Adrenal gland (tissue), 12 donors: ENCODE data around the gene GRID1. TPM values are rescaled to one million over a fixed set of nuclear protein-coding genes. Genes with fewer than 3 reads are reported as not detected.
A peak's percentile ranks its signal among the peaks of the same experiment; 100 is the strongest.

Source experiments
- DNase-seq, 7 donors: peaks; one replicate each; pipeline ENCODE4 v3.0.0-alpha.2; 2019 to 2020
- H3K27ac ChIP-seq, 5 donors: fragments of 200-600 bp; sonication (generic) in 4 of 5; 1 replicate in 3 of 5; 2 replicates in 2 of 5; pipeline versions ENCODE4 v1.5.1 to v1.8.0; 2016 to 2020; ENCODE audit warnings: mild to moderate bottlenecking in 1 of 5
- H3K27me3 ChIP-seq: fragments of 200-600 bp; 2 replicates; pipeline ENCODE4 v1.8.0; 2021
- H3K36me3 ChIP-seq, 2 donors: fragments of 200-600 bp; replicated peaks in 1 of 2; 1 replicate in 1 of 2; 2 replicates in 1 of 2; pipeline versions ENCODE4 v1.5.1 to v1.8.0; 2018 to 2022
- H3K4me1 ChIP-seq, 2 donors: fragments of 200-600 bp; replicated peaks in 1 of 2; 1 replicate in 1 of 2; 2 replicates in 1 of 2; pipeline versions ENCODE4 v1.5.1 to v1.8.0; 2018 to 2021
- H3K4me3 ChIP-seq, 4 donors: fragments of 200-600 bp; sonication (generic) in 3 of 4; one replicate each; pipeline ENCODE4 v1.5.1; 2016 to 2018
- H3K9me3 ChIP-seq, 3 donors: fragments of 200-600 bp; sonication (generic) in 1 of 3; replicated peaks in 1 of 3; 1 replicate in 2 of 3; 2 replicates in 1 of 3; pipeline versions ENCODE4 v1.5.1 to v1.8.0; 2016 to 2021
- CTCF ChIP-seq, 6 experiments: fragments of 450-650 bp in 4 of 6; fragments of 200-600 bp in 2 of 6; sonication (generic) in 1 of 6; IDR thresholded peaks; 1 replicate in 5 of 6; 2 replicates in 1 of 6; pipeline versions ENCODE4 v1.5.1 to v1.8.0; 2016 to 2021; ENCODE audit warnings: antibody characterized with exemption in 6 of 6, mild to moderate bottlenecking in 2 of 6, moderate library complexity in 1 of 6
- POLR2A ChIP-seq, 2 donors: fragments of 450-650 bp; IDR thresholded peaks; one replicate each; pipeline ENCODE4 v1.6.1; 2017; ENCODE audit warnings: antibody characterized with exemption in 2 of 2, mild to moderate bottlenecking in 2 of 2, moderate library complexity in 1 of 2
- WGBS, 4 donors: extraction: QIAGEN DNeasy Blood & Tissue Kit in 2 of 4; methylation state at CpG; one replicate each; pipeline versions ENCODE4 v1.1.5 to v1.1.7; 2013 to 2017; 5-methylcytosine and 5-hydroxymethylcytosine counted together
- intact Hi-C, 2 donors: fragments of 100-400 bp; cut with DNase I; formaldehyde crosslinking; loops; one replicate each; pipeline versions ENCODE4 v1.14.1 to v1.15.0; 2022 to 2023
- polyA plus RNA-seq, 3 donors: library from polyadenylated mRNA; stranded (reverse); fragments of 200-250 nt in 2 of 3; fragments of 350-450 nt in 1 of 3; fragmentation: Illumina TruSeq in 1 of 3; extraction: RNeasy Lipid Tissue Mini Kit (QIAGEN cat#74804) in 1 of 3; gene quantifications; one replicate each; pipeline ENCODE4 v1.2.3, GENCODE V29; 2013 to 2014
- total RNA-seq, 9 donors: library from RNA; depleted of rRNA in 4 of 9; stranded (reverse); fragments of >200 nt in 4 of 9; fragments of 120-200 nt in 1 of 9; fragmentation: NEBNext Ultra II Directional in 1 of 9; extraction: Animal tissue kit (Norgen Biotek cat#: 25700) in 1 of 9; gene quantifications; one replicate each; pipeline versions ENCODE4 v1.1.0 to v1.2.4, GENCODE V29; 2013 to 2023
- donor health status: healthy with polysubstance abuse.
- donor health status: Bipolar disorder and iron deficiency.
- donor health status: DM: yes; HTN: yes; CAD: no.
- donor health status: DM: no; HTN: no; CAD: no.
- donor health status: DM: no; HTN: no; CAD: no.
- donor health status: DM: yes; HTN: yes; CAD: no.

Gene GRID1
- total and polyA plus RNA-seq, 12 donors, result 2.2 to 8.0 (median 4.1) TPM

- Histone ChIP-seq H3K4me1 (peaks cover 16 to 24% of the 10 kb centered on the region in 2 donors), H3K9me3 (no peaks in the 10 kb centered on the region), H3K27ac (no peak overlapping the region), H3K4me3 (no peak overlapping the region), H3K36me3 (no peaks in the 10 kb centered on the region), H3K27me3 (peaks cover 17% of the 10 kb centered on the region)
- intact Hi-C loops, result no loop called here
- 61 to 86% (median 68%) methylated on average over 12 to 15 of the region's 15 CpGs for WGBS, 4 donors
- peak in 4 of 7 donors; percentile 6 to 45 (median 10) for DNase-seq
- no peak for TF ChIP-seq CTCF (IDR thresholded peaks at IDR 0.05)
- no peak for TF ChIP-seq POLR2A (IDR thresholded peaks at IDR 0.05)
Observed at GRCh38 chr10:86362586-86363183, 3.9 kb downstream of the GRID1 start.

- Histone ChIP-seq H3K36me3 (no peaks in the 10 kb centered on the region), H3K4me3 (no peak overlapping the region), H3K27me3 (peaks cover 11% of the 10 kb centered on the region), H3K4me1 (peaks cover 14 to 20% of the 10 kb centered on the region in 2 donors), H3K27ac (no peak overlapping the region), H3K9me3 (no peaks in the 10 kb centered on the region)
- intact Hi-C loops, result no loop called here
- TF ChIP-seq CTCF (IDR thresholded peaks at IDR 0.05) (no peak), POLR2A (IDR thresholded peaks at IDR 0.05) (no peak)
- 86 to 100% (median 94%) methylated on average over 2 of the region's 2 CpGs for WGBS, 4 donors
- peak in 4 of 7 donors; percentile 3 to 37 (median 6) for DNase-seq
Observed at GRCh38 chr10:86362129-86362527, 4.5 kb downstream of the GRID1 start.

- no peak for TF ChIP-seq CTCF (IDR thresholded peaks at IDR 0.05)
- TF ChIP-seq POLR2A (IDR thresholded peaks at IDR 0.05), result no peak
- peak overlapping the region in 2 of 5 donors; percentile 20 to 38 for H3K27ac ChIP-seq
- H3K36me3 ChIP-seq, result no peaks in the 10 kb centered on the region
- no peaks in the 10 kb centered on the region for H3K9me3 ChIP-seq
- DNase-seq, result peak; percentile 15 to 68 (median 51)
- peaks cover 8% of the 10 kb centered on the region for H3K27me3 ChIP-seq
- no peak overlapping the region for H3K4me3 ChIP-seq
- WGBS, 4 donors, result 91 to 97% (median 95%) methylated on average over 5 of the region's 5 CpGs
- intact Hi-C loops, result no loop called here
- peaks cover 10 to 16% of the 10 kb centered on the region in 2 donors for H3K4me1 ChIP-seq
Observed at GRCh38 chr10:86361156-86362128, 5.2 kb downstream of the GRID1 start.

- 67 to 82% (median 76%) methylated on average over 5 of the region's 5 CpGs for WGBS, 4 donors
- Histone ChIP-seq H3K27me3 (peaks cover 8% of the 10 kb centered on the region), H3K4me1 (peaks cover 10 to 13% of the 10 kb centered on the region in 2 donors), H3K4me3 (no peak overlapping the region), H3K9me3 (no peaks in the 10 kb centered on the region), H3K27ac (no peak overlapping the region), H3K36me3 (no peaks in the 10 kb centered on the region)
- TF ChIP-seq CTCF (IDR thresholded peaks at IDR 0.05) (no peak), POLR2A (IDR thresholded peaks at IDR 0.05) (no peak)
- intact Hi-C loops, result no loop called here
- DNase-seq, result peak in 1 of 7 donors; percentile 3
Observed at GRCh38 chr10:86360657-86361056, 5.9 kb downstream of the GRID1 start.
